ENCODE measurements around the gene CPD. TPM values are rescaled to one million over a fixed set of nuclear protein-coding genes. Genes with fewer than 3 reads are reported as not detected.
A peak's percentile ranks its signal among the peaks of the same experiment; 100 is the strongest.

CPD gene
- total and polyA plus RNA-seq, 8 donors = 4.1 to 278 (median 22.0) TPM

GRCh38 chr17:30493780-30494179 is 115.1 kb downstream of the CPD start:
- 44 to 62% (median 49%) methylated on average over 2 of the region's 2 CpGs for WGBS, 5 donors
- intact Hi-C loops (cut with DNase I; ENCODE audit: low total_unique reads) = no loop called here
- peaks cover 47 to 100% (median 100%) of the 10 kb centered on the region in 4 donors for H3K36me3 ChIP-seq

GRCh38 chr17:30495586-30495985 is 116.9 kb downstream of the CPD start:
- H3K36me3 ChIP-seq = peaks cover 40 to 98% (median 97%) of the 10 kb centered on the region in 4 donors
- DNase-seq = peak in 1 of 2 donors; percentile 12
- intact Hi-C loops (cut with DNase I; ENCODE audit: low total_unique reads) = no loop called here
- H3K27me3 ChIP-seq = no peaks in the 10 kb centered on the region
- TF ChIP-seq POLR2AphosphoS5 (IDR thresholded peaks at IDR 0.05) = no peak
- TF ChIP-seq POLR2A (IDR thresholded peaks at IDR 0.05) = no peak
- no peak for TF ChIP-seq EP300 (IDR thresholded peaks at IDR 0.05)
- no peak for TF ChIP-seq CTCF (IDR thresholded peaks at IDR 0.05)
- no peaks in the 10 kb centered on the region for H3K9me3 ChIP-seq
- H3K27ac ChIP-seq = no peak overlapping the region
- H3K4me1 ChIP-seq = no peaks in the 10 kb centered on the region
- H3K4me3 ChIP-seq = no peak overlapping the region

More at GRCh38 chr17:30493780-30494179, 115.1 kb downstream of the CPD start:
- no peaks in the 10 kb centered on the region for H3K9me3 ChIP-seq
- TF ChIP-seq CTCF (IDR thresholded peaks at IDR 0.05) (no peak), POLR2AphosphoS5 (IDR thresholded peaks at IDR 0.05) (no peak), POLR2A (IDR thresholded peaks at IDR 0.05) (no peak), EP300 (IDR thresholded peaks at IDR 0.05) (no peak)
- no peaks in the 10 kb centered on the region for H3K4me1 ChIP-seq
- no peak overlapping the region for H3K4me3 ChIP-seq
- DNase-seq = no peak
- H3K27me3 ChIP-seq = no peaks in the 10 kb centered on the region
- H3K27ac ChIP-seq = no peak overlapping the region

GRCh38 chr17:30503558-30503957 is 124.8 kb downstream of the CPD start:
- Histone ChIP-seq H3K4me3 (no peak overlapping the region), H3K27me3 (no peaks in the 10 kb centered on the region), H3K9me3 (no peaks in the 10 kb centered on the region), H3K36me3 (peaks cover 12 to 90% (median 80%) of the 10 kb centered on the region in 4 donors), H3K27ac (no peak overlapping the region), H3K4me1 (peaks cover 0 to 17% (median 13%) of the 10 kb centered on the region in 4 donors)
- 63 to 77% (median 68%) methylated on average over 4 of the region's 4 CpGs for WGBS, 5 donors
- intact Hi-C loops (cut with DNase I; ENCODE audit: low total_unique reads) = no loop called here
- no peak for DNase-seq
- TF ChIP-seq CTCF (IDR thresholded peaks at IDR 0.05) (no peak), EP300 (IDR thresholded peaks at IDR 0.05) (no peak), POLR2AphosphoS5 (IDR thresholded peaks at IDR 0.05) (no peak), POLR2A (IDR thresholded peaks at IDR 0.05) (no peak)

- no peak for TF ChIP-seq CTCF (IDR thresholded peaks at IDR 0.05)
- TF ChIP-seq POLR2A (IDR thresholded peaks at IDR 0.05) = no peak
- no peak for TF ChIP-seq EP300 (IDR thresholded peaks at IDR 0.05)
- peak in 1 of 3 donors; percentile 41 for TF ChIP-seq POLR2AphosphoS5 (IDR thresholded peaks at IDR 0.05)
- WGBS, 5 donors = 37 to 76% (median 54%) methylated on average over 6 of the region's 6 CpGs
- Histone ChIP-seq H3K27me3 (no peaks in the 10 kb centered on the region), H3K4me3 (no peak overlapping the region), H3K9me3 (no peaks in the 10 kb centered on the region), H3K27ac (peak overlapping the region in 3 of 5 donors; percentile 9 to 38 (median 18)), H3K4me1 (peaks cover 0 to 17% (median 13%) of the 10 kb centered on the region in 4 donors), H3K36me3 (peaks cover 12 to 68% (median 59%) of the 10 kb centered on the region in 4 donors)
- intact Hi-C loops (cut with DNase I; ENCODE audit: low total_unique reads) = no loop called here
- DNase-seq = peak in 1 of 2 donors; percentile 24
Observed at GRCh38 chr17:30505868-30506417, 127.2 kb downstream of the CPD start.
